Measurements from ENCODE around the gene CDH3.
"Not testable (repeated sequence)": the region's sequence is repeated elsewhere in the genome, so short reads cannot be mapped to it uniquely, and the experiment has no call there.

CDH3 gene

GRCh38 chr16:68704232-68704867 is 59.2 kb downstream of the CDH3 start:
- peak; percentile 71 for DNase-seq (ENCODE audit: low spot score)

- no peak for DNase-seq (ENCODE audit: low spot score)
Observed at GRCh38 chr16:68707340-68708152, 62.4 kb downstream of the CDH3 start.

- no peak for DNase-seq (ENCODE audit: low spot score)
Observed at GRCh38 chr16:68710211-68710610, 65.1 kb downstream of the CDH3 start.

- no peak for DNase-seq (ENCODE audit: low spot score)
Observed at GRCh38 chr16:68711421-68712139, 66.5 kb downstream of the CDH3 start.

GRCh38 chr16:68713361-68713760 is 68.3 kb downstream of the CDH3 start:
- no peak for DNase-seq (ENCODE audit: low spot score)

- no peak for DNase-seq (ENCODE audit: low spot score)
Observed at GRCh38 chr16:68715471-68715870, 70.4 kb downstream of the CDH3 start.

GRCh38 chr16:68716516-68716915 is 71.4 kb downstream of the CDH3 start:
- DNase-seq (ENCODE audit: low spot score) = not testable (repeated sequence)

- no peak for DNase-seq (ENCODE audit: low spot score)
Observed at GRCh38 chr16:68717684-68718083, 72.6 kb downstream of the CDH3 start.

- DNase-seq (ENCODE audit: low spot score) = no peak
Observed at GRCh38 chr16:68718590-68718989, 73.5 kb downstream of the CDH3 start.

- no peak for DNase-seq (ENCODE audit: low spot score)
Observed at GRCh38 chr16:68719993-68720489, 74.9 kb downstream of the CDH3 start.

- no peak for DNase-seq (ENCODE audit: low spot score)
Observed at GRCh38 chr16:68722119-68723024, 77.3 kb downstream of the CDH3 start.

- no peak for DNase-seq (ENCODE audit: low spot score)
Observed at GRCh38 chr16:68724797-68725196, 79.7 kb downstream of the CDH3 start.

- DNase-seq (ENCODE audit: low spot score) = no peak
Observed at GRCh38 chr16:68728523-68728922, 83.4 kb downstream of the CDH3 start.

- DNase-seq (ENCODE audit: low spot score) = no peak
Observed at GRCh38 chr16:68731637-68732036, 86.5 kb downstream of the CDH3 start.

- DNase-seq (ENCODE audit: low spot score) = no peak
Observed at GRCh38 chr16:68732042-68732680, 87.1 kb downstream of the CDH3 start.

- DNase-seq (ENCODE audit: low spot score) = no peak
Observed at GRCh38 chr16:68732741-68733399, 87.8 kb downstream of the CDH3 start.

- no peak for DNase-seq (ENCODE audit: low spot score)
Observed at GRCh38 chr16:68733570-68733969, 88.5 kb downstream of the CDH3 start.

GRCh38 chr16:68734782-68735181 is 89.7 kb downstream of the CDH3 start:
- DNase-seq (ENCODE audit: low spot score) = no peak

- DNase-seq (ENCODE audit: low spot score) = no peak
Observed at GRCh38 chr16:68736561-68736960, 91.5 kb downstream of the CDH3 start.

- DNase-seq (ENCODE audit: low spot score) = no peak
Observed at GRCh38 chr16:68737046-68737729, 92.1 kb downstream of the CDH3 start, which contains the start of gene CDH1. Gene CDH1, plus strand, starts transcription at chr16:68737292. Its CDS starts 124 bp downstream, at chr16:68737416.
